ENCODE data around the gene POU1F1.

Gene POU1F1

DNA sequence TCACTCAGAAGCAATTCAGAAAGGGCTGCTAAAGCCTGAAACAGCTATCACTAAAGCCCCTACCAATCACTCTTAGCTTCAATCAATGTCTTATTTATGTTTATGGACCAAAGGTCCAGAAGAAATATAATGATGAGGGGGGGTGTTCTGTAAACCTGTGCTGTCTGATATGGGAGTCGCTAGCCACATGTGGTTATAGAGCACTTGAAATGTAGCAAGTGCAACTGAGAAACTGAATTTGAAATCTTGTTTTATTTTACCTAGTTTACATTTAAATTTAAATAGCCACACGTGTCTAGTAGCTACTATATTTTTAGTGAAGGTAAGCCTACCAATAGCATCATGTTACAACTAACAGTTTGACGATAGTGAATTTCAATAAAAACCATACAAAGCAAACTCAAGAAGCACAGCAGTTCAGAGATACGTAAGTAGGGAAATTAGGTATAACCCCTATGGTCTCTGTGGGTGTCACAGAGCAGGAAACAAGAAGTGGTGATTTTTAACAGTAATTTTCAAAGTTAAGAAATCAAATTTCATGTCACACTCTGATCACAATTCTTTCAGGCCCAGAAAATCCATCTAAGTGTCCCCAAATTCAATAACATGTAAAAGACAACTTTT lies 3.6 kb downstream of the POU1F1 start:
- TF ChIP-seq, protein P1, sequence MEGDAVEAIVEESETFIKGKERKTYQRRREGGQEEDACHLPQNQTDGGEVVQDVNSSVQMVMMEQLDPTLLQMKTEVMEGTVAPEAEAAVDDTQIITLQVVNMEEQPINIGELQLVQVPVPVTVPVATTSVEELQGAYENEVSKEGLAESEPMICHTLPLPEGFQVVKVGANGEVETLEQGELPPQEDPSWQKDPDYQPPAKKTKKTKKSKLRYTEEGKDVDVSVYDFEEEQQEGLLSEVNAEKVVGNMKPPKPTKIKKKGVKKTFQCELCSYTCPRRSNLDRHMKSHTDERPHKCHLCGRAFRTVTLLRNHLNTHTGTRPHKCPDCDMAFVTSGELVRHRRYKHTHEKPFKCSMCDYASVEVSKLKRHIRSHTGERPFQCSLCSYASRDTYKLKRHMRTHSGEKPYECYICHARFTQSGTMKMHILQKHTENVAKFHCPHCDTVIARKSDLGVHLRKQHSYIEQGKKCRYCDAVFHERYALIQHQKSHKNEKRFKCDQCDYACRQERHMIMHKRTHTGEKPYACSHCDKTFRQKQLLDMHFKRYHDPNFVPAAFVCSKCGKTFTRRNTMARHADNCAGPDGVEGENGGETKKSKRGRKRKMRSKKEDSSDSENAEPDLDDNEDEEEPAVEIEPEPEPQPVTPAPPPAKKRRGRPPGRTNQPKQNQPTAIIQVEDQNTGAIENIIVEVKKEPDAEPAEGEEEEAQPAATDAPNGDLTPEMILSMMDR (conservative IDR thresholded peaks at IDR 0.05; ENCODE audit: low read length), result no peak
- no peak overlapping the region for H3K4me3 ChIP-seq (ENCODE audit: low read length)
- no peak for DNase-seq (ENCODE audit: low read depth)

DNA sequence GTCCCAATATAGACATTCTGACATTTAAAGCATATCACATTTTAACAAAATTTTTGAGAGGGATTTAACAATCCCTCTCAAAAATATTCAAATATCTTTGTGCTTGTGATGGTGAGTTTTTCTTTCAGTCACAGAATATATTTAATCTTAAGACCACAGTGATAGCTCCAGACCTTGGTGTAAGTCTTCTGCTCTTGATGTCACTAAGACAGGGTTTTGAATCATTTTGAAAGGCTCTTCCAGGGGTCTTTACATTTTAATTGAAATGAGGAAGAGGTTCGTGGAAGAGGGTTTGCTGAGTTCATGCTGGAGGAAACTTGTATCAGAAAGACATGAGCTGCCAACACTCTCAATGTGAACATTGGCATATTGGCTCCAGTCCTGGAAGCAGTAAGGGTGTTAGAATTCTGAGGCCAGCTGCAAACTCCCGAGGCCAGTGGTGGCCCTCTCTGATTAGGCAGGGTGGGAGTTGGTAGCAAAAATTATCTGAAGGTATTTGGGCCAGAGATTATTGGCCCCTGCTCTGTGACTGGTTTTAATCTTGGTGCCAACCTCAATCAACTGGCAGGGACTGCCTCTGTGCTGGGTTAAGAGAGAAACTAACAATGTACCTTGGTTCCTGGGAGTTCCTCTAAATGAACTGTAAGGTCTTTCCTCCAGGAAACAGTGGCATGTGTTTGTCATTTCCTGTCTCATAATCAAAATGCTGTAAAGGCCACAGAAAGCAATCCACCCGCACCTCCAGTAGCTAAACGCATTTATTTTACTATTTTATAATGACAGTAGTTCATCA lies 5.3 kb downstream of the POU1F1 start:
- TF ChIP-seq, protein P1 (conservative IDR thresholded peaks at IDR 0.05; ENCODE audit: low read length), result no peak
- no peak for DNase-seq (ENCODE audit: low read depth)

DNA sequence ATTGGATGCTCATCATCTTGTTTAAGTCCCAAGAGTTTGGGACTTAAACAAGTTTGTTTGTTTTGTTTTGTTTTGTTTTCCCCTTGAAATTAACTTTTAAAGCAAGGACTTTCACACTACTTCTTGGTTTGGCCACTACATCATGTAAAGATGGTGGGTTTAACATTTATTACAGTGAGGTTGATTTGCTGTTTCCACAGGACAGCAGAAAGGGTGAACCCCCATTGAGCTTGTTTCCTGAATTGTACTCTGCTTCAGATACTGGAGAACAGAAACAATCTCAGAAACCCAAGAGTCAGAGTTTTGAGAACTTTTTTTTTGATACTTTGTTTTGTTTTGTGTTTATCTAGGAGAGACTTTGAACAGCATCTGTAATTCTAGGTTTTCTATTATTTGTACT lies 6.7 kb downstream of the POU1F1 start:
- H3K4me3 ChIP-seq (ENCODE audit: low read length), result no peak overlapping the region
- TF ChIP-seq, protein P1 (conservative IDR thresholded peaks at IDR 0.05; ENCODE audit: low read length), result no peak
- DNase-seq (ENCODE audit: low read depth), result no peak

More for the DNA sequence above, 5.3 kb downstream of the POU1F1 start:
- no peak overlapping the region for H3K4me3 ChIP-seq (ENCODE audit: low read length)

DNA sequence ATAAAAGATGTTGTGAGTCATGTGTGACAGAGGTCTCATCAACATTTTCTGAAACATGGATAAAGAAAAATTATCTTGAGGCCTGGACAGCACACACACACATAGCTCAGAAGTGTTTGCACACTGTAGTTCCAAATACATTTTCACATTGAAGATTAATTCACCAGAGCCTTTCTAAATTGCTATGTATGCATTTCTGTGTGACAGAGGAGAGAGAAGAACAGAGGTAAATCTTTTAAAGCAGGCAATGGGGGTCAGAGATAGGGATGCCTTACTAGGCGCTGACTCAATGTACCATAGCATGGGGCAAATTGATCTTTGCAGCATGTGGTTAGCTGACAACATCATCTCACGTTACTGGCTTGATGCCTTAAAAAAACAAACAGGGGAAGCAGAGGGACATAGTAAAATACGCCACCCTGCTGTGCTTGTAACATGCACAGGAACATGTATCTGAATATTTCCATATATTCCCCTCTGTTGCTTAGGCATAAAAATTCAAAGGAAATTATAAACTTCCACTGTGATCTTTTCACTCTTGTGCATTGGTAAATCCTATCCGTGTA lies 7.7 kb downstream of the POU1F1 start:
- TF ChIP-seq, protein P1 (conservative IDR thresholded peaks at IDR 0.05; ENCODE audit: low read length), result no peak
- DNase-seq (ENCODE audit: low read depth), result no peak
- H3K4me3 ChIP-seq (ENCODE audit: low read length), result no peak overlapping the region

GRCh38 chr3:87267953-87268645 lies 8.3 kb downstream of the POU1F1 start:
- TF ChIP-seq, protein P1 (conservative IDR thresholded peaks at IDR 0.05; ENCODE audit: low read length), result no peak
- no peak overlapping the region for H3K4me3 ChIP-seq (ENCODE audit: low read length)
- DNase-seq (ENCODE audit: low read depth), result no peak

GRCh38 chr3:87261925-87262324 lies 14.5 kb downstream of the POU1F1 start:
- no peak overlapping the region for H3K4me3 ChIP-seq (ENCODE audit: low read length)
- no peak for DNase-seq (ENCODE audit: low read depth)
- TF ChIP-seq, protein P1 (conservative IDR thresholded peaks at IDR 0.05; ENCODE audit: low read length), result no peak

All from AG10803 (cell line).